22Rv1 (cell line): ENCODE data around the gene HS3ST6.

ENCODE experiments used
- H3K27ac ChIP-seq: fragments of 450-650 bp; 2 replicates; pipeline ENCODE4 v1.5.1; 2017
- ZFX ChIP-seq: fragments of 450-650 bp; IDR thresholded peaks from 2 replicates; pipeline ENCODE4 v1.6.1; 2017; ENCODE audit warnings: antibody characterized with exemption, borderline replicate concordance
- TF ChIP-seq, protein P1 (sequence below): fragments of 450-650 bp; IDR thresholded peaks from 2 replicates; pipeline ENCODE4 v1.5.1; 2017; ENCODE audit warnings: mild to moderate bottlenecking

The HS3ST6 gene

DNA sequence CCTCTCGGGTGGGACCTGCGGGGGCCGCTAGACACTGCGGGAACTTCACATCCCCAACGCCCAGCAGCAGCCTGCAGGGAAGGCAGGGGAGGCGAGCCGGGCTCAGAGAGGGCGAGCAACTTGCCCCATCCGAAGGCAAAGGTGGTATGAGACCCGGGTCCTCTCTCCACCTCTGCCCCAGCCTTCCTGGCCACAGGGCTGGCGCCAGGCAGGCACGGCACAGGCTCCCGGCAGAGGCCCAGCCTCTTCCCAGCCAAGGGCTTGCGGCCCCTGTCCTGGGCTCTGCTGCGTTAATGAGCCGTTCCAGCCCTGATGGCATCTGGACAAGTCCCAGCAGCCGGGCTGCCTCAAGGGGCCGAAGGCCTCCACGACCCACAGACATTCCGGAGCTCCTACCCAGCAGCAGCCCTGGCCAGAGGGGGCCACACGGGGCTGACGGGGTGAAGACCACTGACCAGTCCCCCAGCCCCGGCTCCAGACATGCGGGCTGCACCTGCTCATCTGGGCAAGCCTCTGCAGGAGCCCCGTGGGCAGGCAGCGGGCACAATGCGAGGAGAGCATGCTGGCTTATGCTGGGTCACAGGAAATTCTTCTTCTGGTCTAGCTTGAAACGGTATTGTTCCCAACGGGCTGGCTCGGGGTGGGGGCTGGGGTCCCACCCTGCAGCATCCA is 1.2 kb upstream of the HS3ST6 start:
- H3K27ac ChIP-seq, result no peak overlapping the region
- TF ChIP-seq, protein P1, sequence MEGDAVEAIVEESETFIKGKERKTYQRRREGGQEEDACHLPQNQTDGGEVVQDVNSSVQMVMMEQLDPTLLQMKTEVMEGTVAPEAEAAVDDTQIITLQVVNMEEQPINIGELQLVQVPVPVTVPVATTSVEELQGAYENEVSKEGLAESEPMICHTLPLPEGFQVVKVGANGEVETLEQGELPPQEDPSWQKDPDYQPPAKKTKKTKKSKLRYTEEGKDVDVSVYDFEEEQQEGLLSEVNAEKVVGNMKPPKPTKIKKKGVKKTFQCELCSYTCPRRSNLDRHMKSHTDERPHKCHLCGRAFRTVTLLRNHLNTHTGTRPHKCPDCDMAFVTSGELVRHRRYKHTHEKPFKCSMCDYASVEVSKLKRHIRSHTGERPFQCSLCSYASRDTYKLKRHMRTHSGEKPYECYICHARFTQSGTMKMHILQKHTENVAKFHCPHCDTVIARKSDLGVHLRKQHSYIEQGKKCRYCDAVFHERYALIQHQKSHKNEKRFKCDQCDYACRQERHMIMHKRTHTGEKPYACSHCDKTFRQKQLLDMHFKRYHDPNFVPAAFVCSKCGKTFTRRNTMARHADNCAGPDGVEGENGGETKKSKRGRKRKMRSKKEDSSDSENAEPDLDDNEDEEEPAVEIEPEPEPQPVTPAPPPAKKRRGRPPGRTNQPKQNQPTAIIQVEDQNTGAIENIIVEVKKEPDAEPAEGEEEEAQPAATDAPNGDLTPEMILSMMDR, result no peak
- no peak for TF ChIP-seq ZFX

DNA sequence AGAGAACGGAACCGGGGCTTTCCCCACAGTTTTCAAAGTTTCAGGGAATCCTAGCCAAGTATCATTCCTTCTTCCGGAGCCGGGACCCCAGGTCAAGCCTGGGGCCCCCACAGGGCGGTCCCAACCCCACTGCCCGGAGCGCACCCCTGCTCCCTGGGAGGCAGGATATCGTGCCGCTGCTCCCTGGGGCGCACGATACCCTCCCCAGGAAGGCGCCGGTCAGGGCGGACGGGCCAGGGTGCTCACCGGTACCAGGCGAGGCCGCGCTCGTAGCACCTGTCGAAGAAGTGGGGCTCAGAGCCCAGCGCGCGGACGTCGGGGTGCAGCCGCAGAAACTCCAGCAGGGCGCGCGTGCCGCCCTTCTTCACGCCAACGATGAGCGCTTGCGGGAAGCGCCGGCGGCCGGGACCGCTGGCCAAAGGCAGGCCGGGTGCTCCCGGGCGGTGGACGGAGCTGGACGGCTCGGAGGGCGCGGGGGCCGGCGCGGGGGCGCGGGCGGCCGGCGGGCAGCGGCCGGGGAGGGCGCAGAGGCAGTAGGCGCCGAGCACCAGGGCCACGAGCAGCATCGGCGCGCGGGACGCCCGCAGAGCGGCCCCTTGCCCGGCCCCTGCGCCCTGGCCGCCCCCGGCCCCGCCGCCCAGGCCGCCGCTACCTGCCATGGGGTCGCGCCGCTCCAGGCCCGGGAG is 407 bp downstream of the HS3ST6 start:
- H3K27ac ChIP-seq, result no peak overlapping the region
- TF ChIP-seq ZFX, result no peak
- TF ChIP-seq, protein P1, result no peak

DNA sequence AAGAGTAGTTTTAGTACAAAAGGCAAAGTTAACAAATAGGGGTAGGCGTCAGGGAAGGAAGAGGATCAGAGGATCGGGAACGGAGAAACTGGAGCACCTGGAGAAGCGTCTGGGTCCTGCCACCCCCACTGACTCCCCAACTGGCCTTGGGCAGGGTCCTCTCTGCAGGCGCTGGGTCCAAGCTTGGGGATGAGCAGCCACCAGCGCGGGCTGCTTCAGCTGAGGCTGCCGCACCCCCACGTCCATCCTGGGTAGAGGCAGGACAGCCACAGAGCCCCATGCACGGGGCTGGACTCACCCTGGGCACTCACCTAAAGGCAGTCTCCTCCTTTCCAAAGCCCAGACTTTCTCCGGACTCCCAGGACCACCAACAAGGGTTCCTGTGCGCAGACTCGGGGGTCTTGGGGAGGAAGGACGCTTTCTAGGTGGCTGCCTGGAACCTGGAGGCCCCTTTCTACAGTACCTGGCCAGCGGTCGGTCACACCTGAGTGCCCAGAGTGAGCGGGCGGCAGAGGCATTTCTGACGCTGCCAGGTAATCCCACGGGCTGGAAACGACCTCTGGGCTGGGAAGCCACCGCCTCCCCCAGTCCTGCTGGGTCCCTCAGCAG is 1.1 kb downstream of the HS3ST6 start:
- TF ChIP-seq, protein P1, result no peak
- no peak for TF ChIP-seq ZFX
- no peak overlapping the region for H3K27ac ChIP-seq

DNA sequence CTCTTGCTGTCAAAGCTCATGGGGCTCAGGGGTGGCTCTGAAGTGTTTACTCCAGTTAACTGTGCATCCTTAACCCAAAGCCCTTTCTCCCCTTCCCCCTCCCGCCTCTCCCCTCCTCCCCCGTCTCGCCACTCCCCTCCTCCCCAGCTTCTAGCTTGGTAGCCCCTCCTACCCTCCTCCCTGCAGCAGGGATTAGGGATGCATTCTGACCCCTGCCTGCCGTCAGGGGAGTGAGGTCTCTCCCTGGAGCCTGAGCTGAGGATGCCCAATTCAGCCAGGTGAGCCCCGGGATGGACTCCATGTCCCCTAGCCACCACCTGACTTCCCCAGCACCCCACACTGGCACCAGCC is 1.6 kb downstream of the HS3ST6 start:
- TF ChIP-seq ZFX, result no peak
- TF ChIP-seq, protein P1, result no peak
- no peak overlapping the region for H3K27ac ChIP-seq

DNA sequence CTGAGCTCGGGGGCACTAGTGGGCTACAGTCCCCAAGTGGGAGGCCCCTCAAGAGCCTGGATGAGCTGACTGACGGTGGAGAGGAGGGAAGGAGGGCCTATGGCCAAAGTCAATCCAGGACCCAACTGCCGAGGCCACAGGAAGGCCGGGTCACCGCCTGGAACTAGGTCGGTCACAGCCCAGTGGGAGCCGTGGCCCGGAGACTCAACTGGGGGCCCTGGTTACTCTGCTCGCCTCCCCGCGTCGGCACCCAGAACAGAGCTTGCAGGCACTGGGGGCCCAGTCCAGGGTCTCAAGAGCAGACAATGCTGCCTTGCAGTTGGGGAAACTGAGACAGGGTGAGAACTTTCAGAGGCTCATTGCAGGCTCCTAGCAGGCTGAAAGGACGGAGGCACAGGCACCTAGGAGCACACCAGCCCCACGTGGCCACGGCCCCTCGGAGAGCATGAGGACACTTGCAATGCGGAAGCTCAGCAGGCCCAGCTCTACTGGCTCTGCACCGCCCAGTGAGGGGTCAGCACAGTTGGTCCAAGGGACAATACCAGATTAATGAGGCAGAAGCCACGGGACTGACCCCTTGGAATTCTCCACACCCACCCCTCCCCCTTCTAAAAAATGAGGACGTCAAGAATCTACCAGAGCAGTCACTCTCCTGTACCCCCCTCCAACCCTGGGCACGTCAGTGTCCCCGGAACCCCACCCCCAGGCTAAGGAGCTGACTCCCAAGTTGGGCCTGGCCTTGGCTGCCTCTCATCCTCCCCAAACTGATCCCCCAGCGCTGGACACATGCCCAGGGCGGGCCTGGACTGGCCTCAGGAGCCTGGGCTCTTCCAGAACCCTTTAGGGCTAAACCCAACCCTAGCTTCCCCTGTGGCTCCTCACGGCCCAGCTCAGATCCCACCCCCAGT is 2.2 kb downstream of the HS3ST6 start:
- no peak overlapping the region for H3K27ac ChIP-seq
- TF ChIP-seq, protein P1, result no peak
- TF ChIP-seq ZFX, result no peak

DNA sequence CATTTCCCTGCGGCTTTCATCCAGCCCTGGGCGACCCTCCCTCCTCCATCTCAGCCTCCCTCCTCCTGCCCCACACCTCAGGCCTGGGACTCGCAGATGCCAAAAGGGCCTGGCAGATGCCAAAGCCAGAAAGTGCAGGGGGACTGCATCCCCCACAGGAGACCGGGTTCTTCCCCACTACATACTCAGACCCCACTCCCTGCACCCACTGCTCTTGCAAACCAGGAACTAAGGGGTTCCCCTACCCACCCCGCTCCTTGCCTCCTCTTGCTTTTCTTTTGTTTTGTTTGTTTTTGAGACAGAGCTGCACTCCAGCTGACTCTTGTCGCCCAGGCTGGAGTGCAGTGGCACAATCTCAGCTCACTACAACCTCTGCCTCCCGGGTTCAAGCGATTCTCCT is 3.2 kb downstream of the HS3ST6 start:
- no peak for TF ChIP-seq ZFX
- TF ChIP-seq, protein P1, result no peak
- no peak overlapping the region for H3K27ac ChIP-seq
